GM23338 (cell line): ENCODE measurements around the gene FMO2.

Experiments used
- CTCF ChIP-seq, 2 experiments: fragments of 200-600 bp in 1 of 2; sonication (generic) in 1 of 2; conservative IDR thresholded peaks; 2 replicates each; pipeline versions ENCODE4 v1.5.1 to v1.6.1; 2016 to 2017; ENCODE audit warnings: antibody characterized with exemption in 2 of 2, low read depth in 2 of 2, mild to moderate bottlenecking in 2 of 2, moderate library complexity in 1 of 2
- POLR2AphosphoS5 ChIP-seq: IDR thresholded peaks from 2 replicates; pipeline ENCODE4 v1.6.1; 2016; ENCODE audit warnings: antibody characterized with exemption, low read depth
- REST ChIP-seq: IDR thresholded peaks from one replicate; pipeline ENCODE4 v1.6.1; 2018; ENCODE audit warnings: antibody characterized with exemption; ENCODE audit not compliant: unreplicated experiment

- TF ChIP-seq CTCF (conservative IDR thresholded peaks at IDR 0.05; ENCODE audit: low read depth in 2 of 2) (no peak), POLR2AphosphoS5 (no peak), REST (no peak)
Measured at GRCh38 chr1:171142416-171143385, 42.4 kb upstream of the FMO2 start.
